D721Med (cell line): ENCODE measurements around the gene RUFY1.
"Not testable (repeated sequence)": the region's sequence is repeated elsewhere in the genome, so short reads cannot be mapped to it uniquely, and the experiment has no call there.

ENCODE experiments used
- DNase-seq: peaks from one replicate; pipeline ENCODE4 v3.0.0; 2011; ENCODE audit warnings: low spot score; ENCODE audit not compliant: insufficient read length
- FAIRE-seq: peaks from 2 replicates; lab custom pipeline; 2011; peaks lifted over from hg19 to GRCh38; lab: Jason Lieb, UNC
- TF ChIP-seq, protein P1 (sequence below): IDR thresholded peaks from 2 replicates; pipeline ENCODE4 v1.5.1; 2012; ENCODE audit warnings: mild to moderate bottlenecking, control low read depth; ENCODE audit not compliant: insufficient read depth; ENCODE audit errors: missing control alignments

The RUFY1 gene

DNA sequence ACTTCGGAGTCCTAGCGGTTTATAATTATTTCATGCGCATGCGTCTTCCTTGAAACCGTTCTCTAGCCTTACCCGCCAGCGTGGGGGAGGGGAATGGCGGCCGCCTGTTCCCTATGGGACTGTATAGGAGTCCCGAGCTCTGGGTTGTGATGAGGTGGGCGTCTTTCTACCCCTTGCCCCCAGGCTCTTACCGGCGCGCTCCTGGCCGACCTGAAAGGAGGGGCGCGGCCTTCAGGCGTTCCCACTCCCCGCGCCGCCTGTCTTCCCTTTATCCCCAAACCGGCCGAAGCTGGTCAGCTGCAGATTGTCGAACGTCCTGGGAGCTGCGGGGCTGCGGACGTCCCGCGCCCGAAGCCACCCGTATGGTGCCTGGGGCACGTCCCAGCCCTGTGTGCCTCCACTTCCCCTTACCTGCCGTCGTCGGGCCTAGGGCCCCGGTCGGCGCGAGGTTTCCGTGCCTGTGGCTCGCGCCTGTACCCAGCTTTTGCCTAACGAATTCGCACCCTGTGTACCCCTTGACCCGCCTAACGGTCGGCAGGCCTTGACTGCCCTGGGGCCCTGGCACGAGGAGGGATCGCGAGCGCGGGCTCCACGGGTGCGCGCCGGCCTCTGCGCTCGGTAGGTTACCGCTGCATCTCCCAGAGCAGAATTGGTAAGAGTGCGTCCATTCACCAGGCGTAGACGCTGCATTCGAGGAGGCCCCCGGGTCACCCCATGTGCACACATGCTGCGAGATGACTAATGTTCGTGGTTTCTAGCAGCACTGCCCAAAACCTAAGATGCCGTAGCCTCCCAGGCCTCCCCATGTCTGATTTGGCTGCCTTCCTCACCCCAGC lies 73.8 kb downstream of the RUFY1 start:
- no peak for DNase-seq
- TF ChIP-seq, protein P1, sequence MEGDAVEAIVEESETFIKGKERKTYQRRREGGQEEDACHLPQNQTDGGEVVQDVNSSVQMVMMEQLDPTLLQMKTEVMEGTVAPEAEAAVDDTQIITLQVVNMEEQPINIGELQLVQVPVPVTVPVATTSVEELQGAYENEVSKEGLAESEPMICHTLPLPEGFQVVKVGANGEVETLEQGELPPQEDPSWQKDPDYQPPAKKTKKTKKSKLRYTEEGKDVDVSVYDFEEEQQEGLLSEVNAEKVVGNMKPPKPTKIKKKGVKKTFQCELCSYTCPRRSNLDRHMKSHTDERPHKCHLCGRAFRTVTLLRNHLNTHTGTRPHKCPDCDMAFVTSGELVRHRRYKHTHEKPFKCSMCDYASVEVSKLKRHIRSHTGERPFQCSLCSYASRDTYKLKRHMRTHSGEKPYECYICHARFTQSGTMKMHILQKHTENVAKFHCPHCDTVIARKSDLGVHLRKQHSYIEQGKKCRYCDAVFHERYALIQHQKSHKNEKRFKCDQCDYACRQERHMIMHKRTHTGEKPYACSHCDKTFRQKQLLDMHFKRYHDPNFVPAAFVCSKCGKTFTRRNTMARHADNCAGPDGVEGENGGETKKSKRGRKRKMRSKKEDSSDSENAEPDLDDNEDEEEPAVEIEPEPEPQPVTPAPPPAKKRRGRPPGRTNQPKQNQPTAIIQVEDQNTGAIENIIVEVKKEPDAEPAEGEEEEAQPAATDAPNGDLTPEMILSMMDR: no peak
- FAIRE-seq: no peak

DNA sequence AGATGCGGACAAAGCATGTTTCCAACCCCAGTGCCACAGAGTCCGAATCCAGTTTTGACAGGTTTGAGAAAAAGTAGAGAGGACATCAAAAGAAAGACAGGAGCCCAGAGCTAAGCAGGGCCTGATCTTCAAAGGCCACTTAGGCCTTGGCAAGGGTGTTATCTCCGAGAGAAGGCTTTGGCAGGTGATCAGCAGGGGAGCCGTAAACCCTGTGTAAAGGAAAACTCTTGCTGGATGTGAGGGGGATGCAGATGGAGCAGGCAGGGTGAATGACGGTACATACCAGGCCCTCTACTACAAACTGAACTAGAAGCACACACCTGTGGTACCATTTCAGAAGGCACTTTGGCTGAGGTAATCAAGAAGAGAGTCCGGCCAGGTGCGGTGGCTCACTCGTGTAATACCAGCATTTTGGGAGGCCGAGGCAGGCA lies 74.5 kb downstream of the RUFY1 start:
- TF ChIP-seq, protein P1: no peak
- FAIRE-seq (no peak), DNase-seq (no peak)

DNA sequence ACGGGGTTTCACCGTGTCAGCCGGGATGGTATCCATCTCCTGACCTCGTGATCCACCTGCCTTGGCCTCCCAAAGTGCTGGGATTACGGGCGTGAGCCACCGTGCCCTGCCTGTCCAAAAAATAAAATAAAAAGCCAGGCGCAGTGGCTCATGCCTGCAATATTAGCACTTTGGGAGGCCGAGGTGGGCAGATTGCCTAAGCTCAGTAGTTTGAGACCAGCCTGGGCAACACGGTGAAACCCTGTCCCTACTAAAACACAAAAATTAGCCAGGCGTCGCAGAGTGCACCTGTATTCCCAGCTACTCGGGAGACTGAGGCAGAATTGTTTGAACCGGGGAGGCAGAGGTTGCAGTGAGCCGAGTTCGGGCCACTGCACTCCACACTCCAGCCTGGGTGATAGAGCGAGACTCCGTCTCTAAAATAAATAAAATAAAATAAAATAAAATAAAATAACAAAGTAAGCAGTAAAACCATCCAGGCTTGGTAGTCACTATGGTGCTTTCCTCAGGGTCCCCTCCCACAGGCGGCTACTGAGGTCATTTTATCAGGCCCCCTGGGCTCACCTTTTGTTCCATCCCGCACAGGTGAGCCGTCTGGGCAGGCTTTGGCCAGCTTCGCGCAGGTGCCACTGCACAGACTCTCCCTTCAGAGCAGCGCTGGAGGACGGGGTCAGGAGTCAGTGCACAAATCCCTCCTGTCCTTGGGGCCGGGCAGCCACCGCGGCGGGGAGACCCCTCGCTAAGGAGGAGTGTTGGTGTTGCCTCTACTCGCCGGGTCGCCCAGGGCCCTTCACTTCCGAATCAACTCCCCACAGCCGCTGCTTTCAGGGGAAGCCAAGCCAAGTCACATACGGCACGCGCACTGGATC lies 83.4 kb downstream of the RUFY1 start:
- not testable (repeated sequence) for DNase-seq, FAIRE-seq

DNA sequence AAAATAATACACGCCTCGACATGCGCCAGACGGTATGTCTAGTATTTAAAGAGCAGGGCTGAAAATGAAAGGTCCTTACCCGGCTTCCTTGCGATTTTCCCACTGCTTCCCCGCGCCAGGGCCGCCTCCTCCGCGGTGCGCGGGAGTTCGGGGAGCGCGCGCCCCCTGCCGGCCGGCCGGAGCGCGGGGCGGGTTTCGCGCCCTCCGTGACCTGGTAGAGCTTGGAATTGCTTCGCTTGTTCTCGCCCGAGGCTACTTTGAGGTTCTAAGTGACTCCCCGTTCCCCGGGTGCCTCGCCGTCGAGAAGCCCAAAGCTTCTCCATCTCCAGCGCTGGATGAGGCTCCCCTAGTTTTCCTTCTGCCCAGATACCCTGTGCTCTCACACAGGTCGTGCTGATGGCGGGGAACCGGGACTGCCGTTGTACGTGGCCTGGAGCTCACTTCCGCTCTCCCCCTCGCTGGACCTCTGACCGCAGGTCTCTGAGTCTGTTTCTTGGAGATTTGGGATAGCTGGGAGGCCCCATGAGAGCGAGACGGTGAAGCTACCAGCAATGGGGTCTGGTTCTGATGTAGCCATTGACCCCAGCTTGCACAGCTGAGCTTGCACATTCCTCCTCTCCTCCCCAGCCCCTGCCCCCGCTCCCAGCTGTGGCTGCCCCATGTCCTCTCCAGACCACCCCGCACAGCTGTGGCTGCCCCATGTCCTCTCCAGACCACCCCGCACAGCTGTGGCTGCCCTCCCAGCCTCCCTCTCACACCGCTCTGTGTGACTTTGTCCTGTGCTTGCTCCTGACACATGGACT lies 84.2 kb downstream of the RUFY1 start:
- not testable (repeated sequence) for DNase-seq, FAIRE-seq

DNA sequence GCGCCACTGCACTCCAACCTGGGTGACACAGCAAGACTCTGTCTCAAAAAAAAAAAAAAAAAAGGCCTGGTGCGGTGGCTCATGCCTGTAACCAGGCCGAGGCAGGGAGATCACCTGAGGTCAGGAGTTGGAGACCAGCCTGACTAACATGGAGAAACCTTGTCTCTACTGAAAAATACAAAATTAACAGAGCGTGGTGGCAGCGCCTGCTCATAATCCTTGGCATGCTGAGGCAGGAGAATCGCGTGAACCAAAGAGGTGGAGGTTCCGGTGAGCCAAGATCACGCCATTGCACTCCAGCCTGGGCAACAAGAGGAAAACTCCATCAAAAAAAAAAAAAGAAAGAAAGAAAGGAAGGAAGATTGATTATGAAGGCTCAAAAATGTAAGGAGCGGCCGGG lies 88.9 kb downstream of the RUFY1 start:
- DNase-seq, FAIRE-seq: not testable (repeated sequence)

DNA sequence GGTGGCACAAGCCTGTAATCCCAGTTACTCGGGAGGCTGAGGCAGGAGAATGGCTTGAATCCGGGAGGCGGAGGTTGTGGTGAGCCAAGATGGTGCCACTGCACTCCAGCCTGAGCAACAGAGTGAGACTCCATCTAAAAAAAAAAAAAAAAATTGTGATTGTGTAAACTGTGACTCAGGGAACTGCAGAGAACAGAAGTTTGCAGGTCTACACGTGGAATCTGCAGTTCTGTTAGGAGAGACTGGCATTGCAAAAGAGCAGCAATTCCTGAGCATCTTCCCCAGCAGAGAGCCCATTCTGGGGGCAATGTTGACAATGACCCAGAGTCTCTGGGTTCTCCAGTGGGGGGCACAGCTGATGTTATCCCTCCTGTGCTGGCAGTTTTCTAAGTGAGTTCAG lies 91.4 kb downstream of the RUFY1 start:
- DNase-seq, FAIRE-seq: not testable (repeated sequence)

DNA sequence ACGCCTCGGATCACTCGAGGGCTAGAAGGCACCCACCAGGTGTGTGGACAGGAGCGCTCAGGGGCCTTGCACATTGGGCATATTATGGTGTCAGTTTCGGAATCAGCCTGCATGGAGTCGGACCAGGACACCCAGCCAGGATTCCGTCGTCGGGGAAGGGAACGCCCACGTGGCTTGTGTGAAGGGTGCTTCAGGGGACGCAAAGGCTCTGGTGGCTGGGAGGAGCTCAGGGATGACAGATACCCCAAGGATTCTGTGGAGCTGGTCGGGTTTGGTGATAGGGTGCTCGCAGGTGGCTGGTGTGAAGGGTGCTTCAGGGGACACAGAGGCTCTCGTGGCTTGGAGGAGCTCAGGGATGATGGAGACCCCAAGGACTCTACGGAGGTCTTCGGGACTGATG lies 92.3 kb downstream of the RUFY1 start:
- FAIRE-seq, DNase-seq: not testable (repeated sequence)

DNA sequence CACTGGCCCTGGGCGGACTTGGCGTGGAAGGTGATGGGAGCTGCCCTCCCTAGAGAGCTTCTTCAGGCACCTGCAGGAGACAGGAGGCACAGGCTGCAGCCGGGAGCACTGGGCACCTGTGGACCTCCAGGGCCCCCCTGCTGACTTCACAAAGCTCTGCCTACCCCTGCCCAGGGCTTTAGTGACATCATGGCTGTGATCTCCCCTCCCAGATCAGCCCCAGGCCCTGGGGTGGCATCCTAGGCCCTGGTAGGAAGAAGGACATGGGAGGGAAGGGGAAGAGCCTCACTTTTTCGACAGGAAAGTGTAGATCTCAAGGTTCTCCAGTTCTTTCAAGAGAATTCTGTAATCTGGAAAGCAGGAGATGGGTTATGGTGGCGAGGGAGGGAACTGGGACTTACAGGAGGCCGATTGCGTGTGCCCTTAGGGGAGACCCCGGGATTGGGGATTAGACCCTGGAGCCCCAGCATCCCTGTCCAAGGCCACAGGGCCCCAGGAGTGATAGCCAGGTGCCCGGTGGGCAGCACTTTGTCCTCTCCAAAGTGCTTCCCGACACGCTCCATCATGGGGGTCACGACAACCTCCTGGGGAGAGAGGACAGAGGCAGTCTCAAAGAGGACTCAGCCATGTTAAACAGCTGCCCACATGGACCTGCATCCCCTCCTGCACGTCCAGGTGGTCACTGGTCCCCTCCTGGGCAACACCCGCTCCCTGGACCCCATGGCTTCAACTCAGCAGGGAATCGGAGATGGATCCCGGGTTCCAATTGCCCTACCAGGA lies 93.0 kb downstream of the RUFY1 start:
- FAIRE-seq, DNase-seq: not testable (repeated sequence)

DNA sequence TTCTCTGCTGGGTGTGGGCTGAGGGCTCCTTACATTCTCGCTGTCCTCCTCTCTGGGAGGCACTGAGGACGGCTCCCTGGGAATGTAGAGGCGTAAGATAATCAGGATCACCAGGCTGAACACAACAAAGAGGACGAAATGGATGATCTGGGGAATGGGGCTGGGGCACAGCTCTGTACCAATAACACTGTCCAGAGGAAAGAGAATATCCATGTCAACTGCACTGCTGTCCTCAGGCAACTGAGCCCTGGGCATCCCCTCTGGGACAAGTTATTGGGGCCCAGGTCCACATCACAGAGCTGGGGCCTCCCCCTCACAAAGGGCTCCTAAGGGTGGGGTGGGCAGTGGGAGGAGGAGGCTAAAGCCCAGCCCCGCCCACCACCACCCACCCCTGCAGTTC lies 94.4 kb downstream of the RUFY1 start:
- DNase-seq, FAIRE-seq: not testable (repeated sequence)

DNA sequence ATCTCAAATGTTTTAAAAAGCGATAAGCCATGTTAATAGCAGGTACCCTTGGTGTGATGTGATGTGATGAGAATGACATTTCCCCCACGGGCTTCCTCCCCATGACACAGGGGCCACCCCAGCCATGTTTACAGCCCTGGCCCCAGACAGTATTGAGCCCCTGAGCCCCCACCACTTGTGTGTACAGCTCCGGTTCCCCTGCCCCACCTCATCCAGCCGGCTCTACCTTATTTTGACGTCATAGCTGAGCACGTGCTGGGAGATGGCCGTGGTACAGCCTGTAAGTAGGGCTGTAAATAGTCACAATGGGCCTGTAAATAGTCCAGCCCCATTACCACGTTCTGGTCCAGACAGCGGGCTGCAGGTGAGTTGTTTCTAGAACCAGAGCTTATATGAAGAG lies 98.1 kb downstream of the RUFY1 start:
- DNase-seq (no peak), FAIRE-seq (no peak)
- TF ChIP-seq, protein P1: no peak

DNA sequence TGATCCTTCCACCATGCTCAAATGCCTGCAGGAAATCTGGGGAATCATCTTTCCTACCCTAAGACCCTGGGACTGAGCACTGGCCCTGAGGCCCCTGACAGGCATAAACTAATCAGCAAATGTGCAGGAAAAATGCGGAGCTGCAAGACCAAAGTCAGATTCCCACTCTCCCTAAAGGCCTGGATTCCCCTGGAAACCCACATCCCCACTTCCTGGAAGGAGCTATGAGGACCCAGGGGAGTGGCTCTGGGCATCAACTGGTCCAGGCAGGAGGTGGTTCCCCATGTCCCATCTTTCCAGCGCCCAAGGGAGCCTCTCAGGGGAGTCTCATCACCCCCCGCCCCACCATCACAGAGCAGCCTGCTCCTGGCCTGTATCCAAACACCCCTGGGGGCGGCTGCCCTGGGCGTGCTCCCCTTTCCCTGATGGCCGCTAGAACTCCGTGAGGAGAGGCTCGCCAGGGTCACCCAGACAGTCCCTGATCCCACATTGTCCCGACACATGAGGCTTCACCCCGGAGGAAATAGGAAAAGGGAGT lies 98.9 kb downstream of the RUFY1 start:
- FAIRE-seq, DNase-seq: not testable (repeated sequence)

DNA sequence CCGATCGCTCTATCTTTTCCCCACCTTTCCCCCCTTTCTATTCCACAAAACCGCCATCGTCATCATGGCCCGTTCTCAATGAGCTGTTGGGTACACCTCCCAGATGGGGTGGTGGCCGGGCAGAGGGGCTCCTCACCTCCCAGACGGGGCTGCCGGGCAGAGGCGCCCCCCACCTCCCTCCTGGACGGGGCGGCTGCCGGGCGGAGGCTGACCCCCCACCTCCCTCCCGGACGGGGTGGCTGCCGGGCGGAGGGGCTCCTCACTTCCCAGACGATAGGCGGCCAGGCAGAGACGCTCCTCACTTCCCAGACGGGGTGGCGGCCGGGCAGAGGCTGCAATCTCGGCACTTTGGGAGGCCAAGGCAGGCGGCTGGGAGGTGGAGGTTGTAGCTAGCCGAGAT lies 99.9 kb downstream of the RUFY1 start:
- not testable (repeated sequence) for DNase-seq, FAIRE-seq

DNA sequence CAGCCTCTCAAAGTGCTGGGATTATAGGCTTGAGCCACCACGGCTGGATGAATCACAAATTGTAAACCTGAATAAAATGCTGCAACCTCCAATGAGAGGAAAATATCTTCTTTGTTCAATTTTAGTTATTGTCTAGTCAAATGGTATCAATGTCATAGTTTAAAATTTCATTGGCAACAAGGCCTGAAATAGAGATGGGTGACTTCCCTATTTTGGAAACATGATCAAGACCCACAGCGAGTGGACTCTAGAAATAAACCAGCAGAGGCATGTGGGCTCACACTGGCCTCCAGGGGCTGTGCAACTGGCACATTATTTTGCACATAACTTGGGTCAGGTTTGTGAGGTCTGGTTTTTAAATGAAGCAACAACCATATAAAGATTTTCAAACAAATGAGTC lies 102.8 kb downstream of the RUFY1 start:
- not testable (repeated sequence) for DNase-seq, FAIRE-seq
